H1 (cell line): ENCODE results near the gene CEP89. TPM values are rescaled to one million over a fixed set of nuclear protein-coding genes. Genes with fewer than 3 reads are reported as not detected.
A peak's percentile ranks its signal among the peaks of the same experiment; 100 is the strongest.

Experiments
- CTCF ChIA-PET: fragments of 300-600 bp; sonication (Branson Sonifier 250); formaldehyde crosslinking; loops from one replicate; lab custom pipeline; 2021; ENCODE audit not compliant: partially characterized antibody; lab: Charles Lee
- POLR2A ChIA-PET: fragments of 300-600 bp; sonication (Branson Sonifier 250); formaldehyde crosslinking; loops from one replicate; lab custom pipeline; 2021; ENCODE audit warnings: inconsistent platforms; ENCODE audit not compliant: partially characterized antibody; lab: Charles Lee
- DNase-seq, 2 experiments: peaks; one replicate each; pipeline versions ENCODE4 v3.0.0 to v3.0.0-alpha.2; 2010 to 2022; ENCODE audit warnings: low spot score in 2 of 2, low read depth in 1 of 2, mixed read lengths in 1 of 2
- FAIRE-seq: peaks from 2 replicates; lab custom pipeline; 2011; peaks lifted over from hg19 to GRCh38; lab: Jason Lieb, UNC
- H2AFZ ChIP-seq: 2 replicates; pipeline ENCODE4 v1.8.1; 2012; ENCODE audit warnings: low read length, inconsistent platforms
- H2AK5ac ChIP-seq: 2 replicates; pipeline ENCODE4 v1.6.1; 2013; ENCODE audit warnings: low read depth, low read length
- H2BK120ac ChIP-seq: replicated peaks from 2 replicates; pipeline ENCODE3; 2013; ENCODE audit warnings: low read depth, low read length, inconsistent platforms
- H2BK12ac ChIP-seq: 2 replicates; pipeline ENCODE4 v1.6.1; 2013; ENCODE audit warnings: low read depth, low read length
- H2BK15ac ChIP-seq: 2 replicates; pipeline ENCODE4 v1.6.1; 2013; ENCODE audit warnings: low read length
- H2BK20ac ChIP-seq: 2 replicates; pipeline ENCODE4 v1.6.1; 2013; ENCODE audit warnings: low read length
- H2BK5ac ChIP-seq: 2 replicates; pipeline ENCODE4 v1.6.1; 2013; ENCODE audit warnings: low read depth, low read length
- H3K14ac ChIP-seq: 2 replicates; pipeline ENCODE4 v1.6.1; 2013; ENCODE audit warnings: inconsistent platforms; ENCODE audit not compliant: insufficient read length
- H3K18ac ChIP-seq: 2 replicates; pipeline ENCODE4 v1.6.1; 2013; ENCODE audit warnings: low read length; ENCODE audit errors: extremely low read depth
- H3K23ac ChIP-seq: 2 replicates; pipeline ENCODE4 v1.6.1; 2013; ENCODE audit warnings: inconsistent platforms; ENCODE audit not compliant: insufficient read length
- H3K23me2 ChIP-seq: 2 replicates; pipeline ENCODE4 v1.6.1; 2013; ENCODE audit warnings: low read depth, low read length
- H3K27ac ChIP-seq: 2 replicates; pipeline ENCODE4 v1.6.1; 2011; ENCODE audit warnings: low read depth, low read length, inconsistent platforms
- H3K27me3 ChIP-seq, 4 experiments: replicated peaks in 1 of 4; 1 replicate in 1 of 4; 2 replicates in 3 of 4; pipeline versions ENCODE4 v1.6.1 to v1.8.1; 2011 to 2013; ENCODE audit warnings: low read length in 3 of 4, mild to moderate bottlenecking in 3 of 4, inconsistent platforms in 2 of 4, mixed read lengths in 2 of 4, moderate library complexity in 1 of 4; ENCODE audit not compliant: control insufficient read depth in 3 of 4, insufficient read depth in 3 of 4; ENCODE audit errors: extremely low read depth in 1 of 4
- H3K36me3 ChIP-seq, 4 experiments: 2 replicates each; pipeline versions ENCODE4 v1.6.1 to v1.8.1; 2011 to 2013; ENCODE audit warnings: mild to moderate bottlenecking in 4 of 4, low read length in 3 of 4, moderate library complexity in 2 of 4, control low read depth in 1 of 4, inconsistent platforms in 1 of 4; ENCODE audit not compliant: insufficient read depth in 4 of 4, control insufficient read depth in 2 of 4
- H3K4ac ChIP-seq: replicated peaks from 2 replicates; pipeline ENCODE3; 2013; ENCODE audit warnings: low read length, low read depth, mixed read lengths, inconsistent platforms; ENCODE audit not compliant: insufficient read length
- H3K4me1 ChIP-seq, 4 experiments: replicated peaks in 1 of 4; 1 replicate in 1 of 4; 2 replicates in 3 of 4; pipeline versions ENCODE4 v1.6.1 to v1.8.1; 2011 to 2013; ENCODE audit warnings: low read length in 3 of 4, inconsistent platforms in 2 of 4, mixed read lengths in 1 of 4; ENCODE audit not compliant: insufficient read depth in 4 of 4, control insufficient read depth in 3 of 4
- H3K4me2 ChIP-seq, 2 experiments: 2 replicates each; pipeline versions ENCODE4 v1.6.1 to v1.8.1; 2011 to 2013; ENCODE audit warnings: low read depth in 2 of 2, low read length in 2 of 2, control low read depth in 1 of 2, inconsistent platforms in 1 of 2, mild to moderate bottlenecking in 1 of 2; ENCODE audit not compliant: insufficient read depth in 1 of 2
- H3K4me3 ChIP-seq, 4 experiments: fragments of 200-600, 300-600 bp in 1 of 4; sonication (generic), shearing (Covaris generic), sonication (Bioruptor Twin) in 1 of 4; 2 replicates each; pipeline versions ENCODE4 v1.5.1 to v1.8.1; 2011 to 2016; ENCODE audit warnings: low read length in 4 of 4, low read depth in 3 of 4, control low read depth in 2 of 4, inconsistent platforms in 2 of 4, mild to moderate bottlenecking in 2 of 4, mixed read lengths in 1 of 4, moderate library complexity in 1 of 4; ENCODE audit not compliant: insufficient read depth in 2 of 4; ENCODE audit errors: extremely low read depth in 1 of 4
- H3K56ac ChIP-seq: replicated peaks from 2 replicates; pipeline ENCODE3; 2013; ENCODE audit warnings: low read depth, mild to moderate bottlenecking, mixed read lengths, low read length, inconsistent platforms; ENCODE audit not compliant: insufficient read length
- H3K79me1 ChIP-seq: 2 replicates; pipeline ENCODE4 v1.6.1; 2013; ENCODE audit warnings: low read depth, low read length, control low read depth
- H3K79me2 ChIP-seq, 2 experiments: 2 replicates each; pipeline versions ENCODE4 v1.6.1 to v1.8.1; 2012 to 2013; ENCODE audit warnings: low read length in 2 of 2, mild to moderate bottlenecking in 2 of 2, inconsistent platforms in 1 of 2; ENCODE audit not compliant: insufficient read depth in 2 of 2, control insufficient read depth in 1 of 2
- H3K9ac ChIP-seq, 4 experiments: replicated peaks in 1 of 4; 1 replicate in 1 of 4; 2 replicates in 3 of 4; pipeline versions ENCODE4 v1.6.1 to v1.8.1; 2011 to 2013; ENCODE audit warnings: low read depth in 3 of 4, low read length in 3 of 4, control low read depth in 2 of 4, mild to moderate bottlenecking in 2 of 4, moderate library complexity in 2 of 4, inconsistent platforms in 1 of 4; ENCODE audit errors: extremely low read depth in 1 of 4
- H3K9me3 ChIP-seq, 2 experiments: 2 replicates each; pipeline versions ENCODE4 v1.6.1 to v1.8.1; 2012 to 2013; ENCODE audit warnings: mild to moderate bottlenecking in 2 of 2, moderate library complexity in 2 of 2, control low read depth in 1 of 2, inconsistent platforms in 1 of 2, low read depth in 1 of 2, low read length in 1 of 2, mixed read lengths in 1 of 2; ENCODE audit not compliant: insufficient read depth in 2 of 2
- H4K20me1 ChIP-seq, 2 experiments: replicated peaks in 1 of 2; 2 replicates each; pipeline versions ENCODE3 to v1.8.1; 2011 to 2013; ENCODE audit warnings: inconsistent platforms in 2 of 2, low read length in 2 of 2, mild to moderate bottlenecking in 1 of 2; ENCODE audit not compliant: insufficient read depth in 2 of 2, control insufficient read depth in 1 of 2
- H4K5ac ChIP-seq: 2 replicates; pipeline ENCODE4 v1.6.1; 2013; ENCODE audit warnings: low read length, low read depth, mixed read lengths, inconsistent platforms; ENCODE audit not compliant: insufficient read length
- H4K8ac ChIP-seq: 2 replicates; pipeline ENCODE4 v1.8.0; 2013; ENCODE audit warnings: mild to moderate bottlenecking, moderate library complexity, low read length, inconsistent platforms; ENCODE audit not compliant: insufficient read depth; ENCODE audit errors: extremely low read depth
- H4K91ac ChIP-seq: replicated peaks from 2 replicates; pipeline ENCODE3; 2013; ENCODE audit warnings: low read length, mixed read lengths, inconsistent platforms; ENCODE audit not compliant: insufficient read length
- CHD2 ChIP-seq: IDR thresholded peaks from 2 replicates; pipeline ENCODE4 v1.6.1; 2012; ENCODE audit warnings: low read length, improper control_type of control experiment
- EGR1 ChIP-seq: IDR thresholded peaks from 2 replicates; pipeline ENCODE4 v1.6.1; 2011; ENCODE audit warnings: low read depth, low read length, borderline replicate concordance
- KDM5A ChIP-seq: fragments of 200-600 bp; IDR thresholded peaks from 2 replicates; pipeline ENCODE4 v1.7.1; 2012; ENCODE audit warnings: mild to moderate bottlenecking, low read length, inconsistent platforms, mixed read lengths
- RAD21 ChIP-seq, 2 experiments: IDR thresholded peaks in 1 of 2; conservative IDR thresholded peaks in 1 of 2; 2 replicates each; pipeline ENCODE4 v1.6.1; 2011; ENCODE audit warnings: low read depth in 2 of 2, low read length in 2 of 2, improper control_type of control experiment in 1 of 2, inconsistent platforms in 1 of 2, mild to moderate bottlenecking in 1 of 2, moderate library complexity in 1 of 2
- SUZ12 ChIP-seq: fragments of 200-600 bp; sonication (generic); IDR thresholded peaks from 2 replicates; pipeline ENCODE4 v1.6.1; 2012; ENCODE audit warnings: mild to moderate bottlenecking, inconsistent platforms, low read length, moderate library complexity, mixed read lengths
- TEAD4 ChIP-seq: IDR thresholded peaks from 2 replicates; pipeline ENCODE4 v1.6.1; 2012; ENCODE audit warnings: low read depth, low read length, inconsistent platforms, mixed read lengths
- WGBS, 2 experiments: shearing (Covaris generic) in 1 of 2; methylation state at CpG; one replicate each; pipeline versions ENCODE4 v1.1.6 to v1.1.7; 2013 to 2015; ENCODE audit warnings: low lambda C conversion rate in 2 of 2, mixed read lengths in 2 of 2, inconsistent platforms in 1 of 2, low coverage in 1 of 2, missing lambda C conversion rate in 1 of 2; ENCODE audit not compliant: insufficient replicate concordance in 2 of 2, insufficient coverage in 1 of 2, insufficient read length in 1 of 2; ENCODE audit errors: extremely low coverage in 1 of 2, missing lambda C conversion rate in 1 of 2; 5-methylcytosine and 5-hydroxymethylcytosine counted together
- polyA plus RNA-seq, 7 experiments: library from polyadenylated mRNA; depleted of rRNA in 3 of 7; stranded (reverse) in 5 of 7; unstranded in 2 of 7; fragments of >200 nt in 5 of 7; fragments of 200-250 nt in 2 of 7; gene quantifications; 1 replicate in 5 of 7; 2 replicates in 1 of 7; 4 replicates in 1 of 7; pipeline versions ENCODE4 v1.2.1 to v1.2.3, GENCODE V29; 2011 to 2013; ENCODE audit warnings: missing spikeins in 2 of 7, mixed read lengths in 2 of 7
- total RNA-seq: library from RNA; stranded (reverse); fragmentation: NEBNext Ultra II Directional; extraction: Animal tissue kit (Norgen Biotek cat#: 25700); gene quantifications from 2 replicates; pipeline ENCODE4 v1.2.1, GENCODE V29; 2021

Gene CEP89
- total and polyA plus RNA-seq, 2 of the 8 experiments (the other 6 are each of a cell fraction or from before 2014, with no cell fraction given) = 23.0 to 23.6 TPM

DNA sequence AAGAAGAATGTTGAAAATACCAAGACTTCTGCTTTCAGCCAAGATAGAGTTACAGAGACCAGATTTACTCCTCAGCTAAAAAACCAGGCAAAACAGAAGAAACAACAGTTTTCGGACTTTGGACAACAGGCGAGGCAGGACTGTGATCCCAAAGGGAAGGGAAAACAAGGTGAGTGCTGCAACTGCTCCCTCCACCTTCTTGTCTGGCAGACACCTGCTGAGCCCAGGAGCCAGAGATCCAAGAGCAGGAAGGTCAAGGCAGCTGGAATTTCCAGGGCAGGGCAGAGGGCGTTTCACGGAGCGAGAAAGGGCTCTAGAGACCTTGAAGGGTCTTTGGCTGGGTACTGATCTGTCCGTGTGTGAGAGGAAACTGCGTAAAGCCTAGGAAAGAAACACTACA is 69.3 kb downstream of the CEP89 start:
- H3K36me3 ChIP-seq = peaks cover 0 to 4% (median 0%) of the 10 kb centered on the region in 4 experiments; a peak in 1 of 8 replicates
- DNase-seq (no peak), FAIRE-seq (peak; percentile 66)
- 0 out of 4 replicates have a peak, but pooled peaks cover 0 to 3% of the 10 kb centered on the region in 2 experiments for H3K9me3 ChIP-seq
- H3K79me2 ChIP-seq = no peaks in the 10 kb centered on the region
- H3K14ac ChIP-seq = no peak overlapping the region
- H3K4me2 ChIP-seq = peak overlapping the region; percentile 23 to 31; a peak in 2 of 4 replicates
- no peak overlapping the region for H2BK15ac ChIP-seq
- no peaks in the 10 kb centered on the region for H3K79me1 ChIP-seq
- no peak overlapping the region for H2BK120ac ChIP-seq
- H2BK5ac ChIP-seq = no peak overlapping the region
- no peak overlapping the region; a peak in 2 of 8 replicates for H3K4me3 ChIP-seq
- WGBS, 2 experiments = 50% methylated on average over 7 of the region's 7 CpGs; no CpG with 5 or more reads in 1 of the 2 experiments
- H4K20me1 ChIP-seq = no peaks in the 10 kb centered on the region
- ChIA-PET CTCF (no interaction called here), POLR2A (no interaction called here)
- no peak overlapping the region for H2BK20ac ChIP-seq
- no peak overlapping the region for H4K5ac ChIP-seq
- H3K18ac ChIP-seq = no peak overlapping the region
- H3K23ac ChIP-seq = no peak overlapping the region
- H2AK5ac ChIP-seq = no peak overlapping the region
- H3K9ac ChIP-seq = no peak overlapping the region
- H3K4me1 ChIP-seq = peaks cover 0 to 8% (median 3%) of the 10 kb centered on the region in 4 experiments; a peak in 2 of 7 replicates
- no peaks in the 10 kb centered on the region for H3K27me3 ChIP-seq
- no peaks in the 10 kb centered on the region for H3K23me2 ChIP-seq
- no peak overlapping the region for H3K56ac ChIP-seq
- H3K27ac ChIP-seq = no peak overlapping the region
- H4K91ac ChIP-seq = no peak overlapping the region
- H4K8ac ChIP-seq = no peak overlapping the region
- no peak overlapping the region for H2BK12ac ChIP-seq
- TF ChIP-seq SUZ12 = no peak
- TF ChIP-seq TEAD4 = peak; percentile 48; the same call in 1 of the 2 replicates
- peak; percentile 7 to 16; a peak in 2 of 4 replicates for TF ChIP-seq RAD21 (IDR thresholded peaks at IDR 0.05 in 1 of 2, conservative IDR thresholded peaks at IDR 0.05 in 1 of 2; ENCODE audit: low read depth in 2 of 2, low read length in 2 of 2)
- TF ChIP-seq EGR1 = peak; percentile 41; the same call in 1 of the 2 replicates
- no peak for TF ChIP-seq CHD2
- TF ChIP-seq KDM5A = no peak
- H2AFZ ChIP-seq = no peak overlapping the region
- H3K4ac ChIP-seq = no peak overlapping the region
